Measurements from ENCODE around the gene WDFY3.

GRCh38 chr4:84727491-84727890 is 239.0 kb downstream of the WDFY3 start:
- no peak for TF ChIP-seq GABPB1 (CRISPR knock-in tag; IDR thresholded peaks at IDR 0.05)
- no peak for TF ChIP-seq HOXA7 (CRISPR knock-in tag; IDR thresholded peaks at IDR 0.05)
- no peak for TF ChIP-seq CTCF (CRISPR knock-in tag; IDR thresholded peaks at IDR 0.05)
